Endothelial cell of umbilical vein (primary cell): ENCODE results near the gene ZDHHC14. TPM values are rescaled to one million over a fixed set of nuclear protein-coding genes. Genes with fewer than 3 reads are reported as not detected.

Experiments
- BruUV-seq: library from RNA; stranded (reverse); fragments of 400-500 nt; replicated peaks from 2 replicates; lab custom pipeline; 2021; lab: Mats Ljungman, UMichigan
- CTCF ChIA-PET: fragments of 300-600, 350-600 bp; sonication (Branson Sonifier 250); formaldehyde crosslinking; loops from one replicate; lab custom pipeline; 2021; ENCODE audit warnings: antibody characterized with exemption, inconsistent platforms; lab: Charles Lee
- POLR2A ChIA-PET: fragments of 300-600, 350-600 bp; sonication (Branson Sonifier 250); formaldehyde crosslinking; loops from one replicate; lab custom pipeline; 2021; ENCODE audit warnings: antibody characterized with exemption, inconsistent platforms; lab: Charles Lee
- DNase-seq: peaks from one replicate; pipeline ENCODE4 v3.0.0-alpha.2; 2011; ENCODE audit warnings: low read depth, low spot score
- FAIRE-seq: peaks from 2 replicates; lab custom pipeline; 2011; peaks lifted over from hg19 to GRCh38; lab: Jason Lieb, UNC
- H2AFZ ChIP-seq: 2 replicates; pipeline ENCODE4 v1.6.0; 2012; ENCODE audit warnings: low read depth, low read length, control low read depth, inconsistent platforms
- H3K27ac ChIP-seq: 2 replicates; pipeline ENCODE4 v1.5.1; 2011; ENCODE audit warnings: low read depth, mild to moderate bottlenecking, control low read depth, low read length, moderate library complexity; ENCODE audit not compliant: insufficient read depth
- H3K27me3 ChIP-seq, 2 experiments: 2 replicates each; pipeline versions ENCODE4 v1.6.0 to v1.6.1; 2011; ENCODE audit warnings: low read length in 2 of 2, mixed read lengths in 1 of 2; ENCODE audit not compliant: control insufficient read depth in 2 of 2, insufficient read depth in 2 of 2
- H3K36me3 ChIP-seq, 2 experiments: 2 replicates in 1 of 2; 3 replicates in 1 of 2; pipeline ENCODE4 v1.5.1; 2011; ENCODE audit warnings: low read length in 2 of 2, mild to moderate bottlenecking in 1 of 2, moderate library complexity in 1 of 2; ENCODE audit not compliant: control insufficient read depth in 2 of 2, insufficient read depth in 2 of 2; ENCODE audit errors: extremely low read depth in 1 of 2
- H3K4me1 ChIP-seq: 3 replicates; pipeline ENCODE4 v1.5.1; 2011; ENCODE audit warnings: mild to moderate bottlenecking, low read length; ENCODE audit not compliant: control insufficient read depth, insufficient read depth; ENCODE audit errors: extremely low read depth
- H3K4me2 ChIP-seq: 2 replicates; pipeline ENCODE4 v1.6.1; 2011; ENCODE audit warnings: low read length, control low read depth, mixed read lengths; ENCODE audit not compliant: insufficient read depth
- H3K4me3 ChIP-seq, 3 experiments: fragments of 200-600 bp in 1 of 3; sonication (generic), shearing (Covaris generic) in 1 of 3; replicated peaks in 1 of 3; 2 replicates each; pipeline ENCODE4 v1.5.1; 2011 to 2016; ENCODE audit warnings: control low read depth in 3 of 3, low read length in 3 of 3, mild to moderate bottlenecking in 2 of 3, inconsistent platforms in 1 of 3, low read depth in 1 of 3, moderate library complexity in 1 of 3; ENCODE audit not compliant: insufficient read depth in 1 of 3
- H3K79me2 ChIP-seq: 2 replicates; pipeline ENCODE4 v1.6.0; 2012; ENCODE audit warnings: low read length, inconsistent platforms; ENCODE audit not compliant: control insufficient read depth, insufficient read depth
- H3K9ac ChIP-seq: replicated peaks from 2 replicates; pipeline ENCODE3; 2011; ENCODE audit warnings: low read length, control low read depth; ENCODE audit not compliant: insufficient read depth; ENCODE audit errors: extremely low read depth
- H3K9me1 ChIP-seq: replicated peaks from 3 replicates; pipeline ENCODE4 v1.6.0; 2011; ENCODE audit warnings: mild to moderate bottlenecking, low read length; ENCODE audit not compliant: control insufficient read depth, insufficient read depth; ENCODE audit errors: extremely low read depth
- H3K9me3 ChIP-seq: replicated peaks from 2 replicates; pipeline ENCODE4 v1.5.1; 2012; ENCODE audit warnings: low read length, inconsistent platforms; ENCODE audit not compliant: control insufficient read depth, insufficient read depth
- H4K20me1 ChIP-seq: replicated peaks from 2 replicates; pipeline ENCODE3; 2011; ENCODE audit warnings: mild to moderate bottlenecking, low read length; ENCODE audit not compliant: control insufficient read depth, insufficient read depth; ENCODE audit errors: extremely low read depth
- EZH2 ChIP-seq: IDR thresholded peaks from 2 replicates; pipeline ENCODE4 v1.6.1; 2012; ENCODE audit warnings: borderline replicate concordance, low read depth, mild to moderate bottlenecking, moderate library complexity, low read length, inconsistent platforms; ENCODE audit not compliant: severe bottlenecking
- FOS ChIP-seq: IDR thresholded peaks from 2 replicates; pipeline ENCODE4 v1.6.1; 2011; ENCODE audit warnings: mild to moderate bottlenecking, low read length, moderate library complexity, borderline replicate concordance; ENCODE audit not compliant: insufficient read depth
- GATA2 ChIP-seq: IDR thresholded peaks from 2 replicates; pipeline ENCODE4 v1.7.0; 2011; ENCODE audit warnings: low read depth, mild to moderate bottlenecking, moderate library complexity, mixed read lengths, low read length; ENCODE audit not compliant: insufficient read length, insufficient read depth
- JUN ChIP-seq: IDR thresholded peaks from 2 replicates; pipeline ENCODE4 v1.6.1; 2011; ENCODE audit warnings: borderline replicate concordance, low read depth; ENCODE audit not compliant: insufficient read length, insufficient read depth
- MYC ChIP-seq: IDR thresholded peaks from one replicate; pipeline ENCODE4 v1.6.1; 2011; ENCODE audit warnings: mild to moderate bottlenecking, low read depth, low read length
- POLR2A ChIP-seq: IDR thresholded peaks from 2 replicates; pipeline ENCODE4 v1.6.1; 2012; ENCODE audit warnings: low read depth, mild to moderate bottlenecking, control low read depth, low read length
- POLR2AphosphoS5 ChIP-seq: IDR thresholded peaks from 2 replicates; pipeline ENCODE4 v1.6.1; 2012; ENCODE audit warnings: low read depth, mild to moderate bottlenecking, control low read depth, low read length, moderate library complexity; ENCODE audit not compliant: insufficient read depth
- dilution Hi-C: fragments of 300-500 bp; cut with MboI; formaldehyde crosslinking; loops from one replicate; pipeline ENCODE4 v1.15.0; 2019; ENCODE audit warnings: low sequenced_read_pairs; ENCODE audit not compliant: extremely low pct_ligation_motif_present
- intact Hi-C: fragments of 100-400 bp; cut with micrococcal nuclease; formaldehyde crosslinking; loops from one replicate; pipeline ENCODE4 v1.10.0; 2022
- polyA plus RNA-seq, 4 experiments: library from polyadenylated mRNA; depleted of rRNA in 3 of 4; stranded (reverse) in 3 of 4; unstranded in 1 of 4; fragments of >200 nt; gene quantifications; 2 replicates each; pipeline versions ENCODE4 v1.2.1 to v1.2.3, GENCODE V29; 2011 to 2012; ENCODE audit warnings: missing spikeins in 1 of 4
- total RNA-seq: library from RNA; stranded (reverse); gene quantifications from 2 replicates; pipeline ENCODE4 v1.2.3, GENCODE V29; 2021
- TF ChIP-seq, protein P1 (sequence below): IDR thresholded peaks from 2 replicates; pipeline ENCODE4 v1.6.1; 2011; ENCODE audit not compliant: insufficient read depth, insufficient read length
- TF ChIP-seq, protein P2 (sequence below), 2 donors: IDR thresholded peaks; 1 replicate in 1 of 2; 2 replicates in 1 of 2; pipeline ENCODE4 v1.5.1; 2011; ENCODE audit warnings: low read length in 2 of 2, mild to moderate bottlenecking in 2 of 2, moderate library complexity in 2 of 2, control low read depth in 1 of 2, inconsistent platforms in 1 of 2, low read depth in 1 of 2; ENCODE audit not compliant: insufficient read depth in 1 of 2; ENCODE audit errors: extremely low read depth in 1 of 2

Gene ZDHHC14
- total and polyA plus RNA-seq, 2 donors (not counting 3 experiments of a cell fraction or from before 2014, with no cell fraction given) = 23.0 to 25.6 TPM

DNA sequence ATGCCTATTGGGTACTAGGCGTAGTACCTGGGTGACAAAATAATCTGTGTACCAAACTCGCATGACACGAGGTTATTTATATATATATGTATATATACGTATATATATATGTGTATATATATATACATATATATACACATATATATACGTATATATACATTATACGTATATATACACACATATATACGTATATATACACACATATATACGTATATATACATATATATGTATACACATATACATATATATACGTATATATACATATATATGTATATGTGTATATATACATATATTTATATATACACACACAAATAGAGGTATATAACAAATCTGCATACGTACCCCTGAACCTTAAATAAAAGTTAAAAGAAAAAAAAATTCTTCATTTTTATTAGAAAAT is 103.2 kb downstream of the ZDHHC14 start:
- DNase-seq = no peak
- CTCF ChIA-PET = no interaction called here

More for the DNA sequence above, 103.2 kb downstream of the ZDHHC14 start:
- no peak overlapping the region for H3K4me2 ChIP-seq
- H4K20me1 ChIP-seq = no peaks in the 10 kb centered on the region
- no peak overlapping the region for H3K9ac ChIP-seq
- H3K27me3 ChIP-seq = no peaks in the 10 kb centered on the region
- no peak for FAIRE-seq
- H3K9me1 ChIP-seq = no peaks in the 10 kb centered on the region
- H3K79me2 ChIP-seq = no peaks in the 10 kb centered on the region
- no peak overlapping the region for H3K4me3 ChIP-seq
- no peaks in the 10 kb centered on the region for H3K4me1 ChIP-seq
- TF ChIP-seq POLR2A = no peak
- TF ChIP-seq, protein P1, sequence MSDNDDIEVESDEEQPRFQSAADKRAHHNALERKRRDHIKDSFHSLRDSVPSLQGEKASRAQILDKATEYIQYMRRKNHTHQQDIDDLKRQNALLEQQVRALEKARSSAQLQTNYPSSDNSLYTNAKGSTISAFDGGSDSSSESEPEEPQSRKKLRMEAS = no peak
- no peak for TF ChIP-seq POLR2AphosphoS5
- TF ChIP-seq, protein P2, sequence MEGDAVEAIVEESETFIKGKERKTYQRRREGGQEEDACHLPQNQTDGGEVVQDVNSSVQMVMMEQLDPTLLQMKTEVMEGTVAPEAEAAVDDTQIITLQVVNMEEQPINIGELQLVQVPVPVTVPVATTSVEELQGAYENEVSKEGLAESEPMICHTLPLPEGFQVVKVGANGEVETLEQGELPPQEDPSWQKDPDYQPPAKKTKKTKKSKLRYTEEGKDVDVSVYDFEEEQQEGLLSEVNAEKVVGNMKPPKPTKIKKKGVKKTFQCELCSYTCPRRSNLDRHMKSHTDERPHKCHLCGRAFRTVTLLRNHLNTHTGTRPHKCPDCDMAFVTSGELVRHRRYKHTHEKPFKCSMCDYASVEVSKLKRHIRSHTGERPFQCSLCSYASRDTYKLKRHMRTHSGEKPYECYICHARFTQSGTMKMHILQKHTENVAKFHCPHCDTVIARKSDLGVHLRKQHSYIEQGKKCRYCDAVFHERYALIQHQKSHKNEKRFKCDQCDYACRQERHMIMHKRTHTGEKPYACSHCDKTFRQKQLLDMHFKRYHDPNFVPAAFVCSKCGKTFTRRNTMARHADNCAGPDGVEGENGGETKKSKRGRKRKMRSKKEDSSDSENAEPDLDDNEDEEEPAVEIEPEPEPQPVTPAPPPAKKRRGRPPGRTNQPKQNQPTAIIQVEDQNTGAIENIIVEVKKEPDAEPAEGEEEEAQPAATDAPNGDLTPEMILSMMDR (IDR thresholded peaks at IDR 0.05; ENCODE audit: extremely low read depth in 1 of 2, insufficient read depth in 1 of 2, low read depth in 1 of 2, low read length in 2 of 2) = no peak
- TF ChIP-seq GATA2 = no peak
- TF ChIP-seq JUN = no peak
- TF ChIP-seq MYC = no peak
- no peak for TF ChIP-seq FOS
- no peak for TF ChIP-seq EZH2
- no peaks in the 10 kb centered on the region for H3K9me3 ChIP-seq
- POLR2A ChIA-PET = no interaction called here
- no peak overlapping the region for H3K27ac ChIP-seq
- intact Hi-C loops (no loop called here), dilution Hi-C loops (no loop called here)
- BruUV-seq = no TSS peak
- H3K36me3 ChIP-seq = no peaks in the 10 kb centered on the region
- no peak overlapping the region for H2AFZ ChIP-seq
